Breast epithelium (tissue), 3 donors: ENCODE measurements around the gene OPCML.

Source experiments
- POLR2A ChIP-seq: fragments of 450-650 bp; IDR thresholded peaks from one replicate; pipeline ENCODE4 v1.6.1; 2016; ENCODE audit warnings: antibody characterized with exemption, mild to moderate bottlenecking, moderate library complexity
- TF ChIP-seq, protein P1 (sequence below), 3 donors: fragments of 450-650 bp; IDR thresholded peaks; one replicate each; pipeline ENCODE4 v1.5.1; 2016 to 2017; ENCODE audit warnings: antibody characterized with exemption in 3 of 3, mild to moderate bottlenecking in 3 of 3, moderate library complexity in 3 of 3

DNA sequence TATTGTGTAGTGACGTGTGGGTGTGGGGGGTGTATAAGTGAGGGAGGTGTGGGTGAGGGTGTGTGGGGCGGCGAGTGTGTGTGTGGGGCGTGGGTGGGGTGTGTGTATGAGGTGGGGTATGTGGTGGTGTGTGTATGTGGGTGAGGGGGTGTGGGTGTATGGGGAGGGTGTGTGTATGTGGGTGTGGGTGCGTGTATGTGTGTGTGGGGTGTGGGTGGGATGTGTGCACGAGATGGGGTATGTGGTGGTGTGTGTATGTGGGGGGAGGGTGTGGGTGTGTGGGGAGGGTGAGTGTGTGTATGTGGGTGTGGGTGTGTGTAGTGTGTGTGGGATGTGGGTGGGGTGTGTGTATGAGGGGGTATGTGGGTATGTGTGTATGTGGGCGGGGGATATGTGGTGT is 205.5 kb downstream of the OPCML start:
- TF ChIP-seq, protein P1, sequence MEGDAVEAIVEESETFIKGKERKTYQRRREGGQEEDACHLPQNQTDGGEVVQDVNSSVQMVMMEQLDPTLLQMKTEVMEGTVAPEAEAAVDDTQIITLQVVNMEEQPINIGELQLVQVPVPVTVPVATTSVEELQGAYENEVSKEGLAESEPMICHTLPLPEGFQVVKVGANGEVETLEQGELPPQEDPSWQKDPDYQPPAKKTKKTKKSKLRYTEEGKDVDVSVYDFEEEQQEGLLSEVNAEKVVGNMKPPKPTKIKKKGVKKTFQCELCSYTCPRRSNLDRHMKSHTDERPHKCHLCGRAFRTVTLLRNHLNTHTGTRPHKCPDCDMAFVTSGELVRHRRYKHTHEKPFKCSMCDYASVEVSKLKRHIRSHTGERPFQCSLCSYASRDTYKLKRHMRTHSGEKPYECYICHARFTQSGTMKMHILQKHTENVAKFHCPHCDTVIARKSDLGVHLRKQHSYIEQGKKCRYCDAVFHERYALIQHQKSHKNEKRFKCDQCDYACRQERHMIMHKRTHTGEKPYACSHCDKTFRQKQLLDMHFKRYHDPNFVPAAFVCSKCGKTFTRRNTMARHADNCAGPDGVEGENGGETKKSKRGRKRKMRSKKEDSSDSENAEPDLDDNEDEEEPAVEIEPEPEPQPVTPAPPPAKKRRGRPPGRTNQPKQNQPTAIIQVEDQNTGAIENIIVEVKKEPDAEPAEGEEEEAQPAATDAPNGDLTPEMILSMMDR (IDR thresholded peaks at IDR 0.05): no peak
- no peak for TF ChIP-seq POLR2A
